Measurements from ENCODE around the gene ANKRD10. TPM values are rescaled to one million over a fixed set of nuclear protein-coding genes. Genes with fewer than 3 reads are reported as not detected.
"Not testable (repeated sequence)": the region's sequence is repeated elsewhere in the genome, so short reads cannot be mapped to it uniquely, and the experiment has no call there.

The ANKRD10 gene
- total RNA-seq, 1 donor from 2014 or later: 132 TPM

DNA sequence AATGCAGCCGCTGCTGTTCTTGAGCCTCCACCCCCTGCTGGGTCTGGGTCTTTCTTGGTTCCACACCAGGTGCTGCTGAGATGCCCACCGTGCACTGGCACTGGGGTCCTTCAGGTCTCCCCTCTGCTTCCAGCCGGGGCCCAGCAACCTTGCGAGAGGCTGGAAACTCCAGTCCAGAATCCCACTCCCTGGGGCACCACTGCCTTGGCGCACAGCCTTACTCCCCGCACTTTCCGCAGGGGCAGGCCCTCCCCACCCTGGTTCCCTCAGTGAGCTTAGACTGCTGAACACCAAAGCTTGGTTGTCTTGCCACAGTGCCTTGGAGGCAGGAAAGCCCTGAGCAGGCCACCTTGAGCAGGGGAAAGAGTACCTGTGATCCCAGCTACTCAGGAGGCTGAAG, 60.0 kb downstream of the ANKRD10 start:
- Histone ChIP-seq H3K9ac (ENCODE audit: low read depth in 1 of 3, low read length in 3 of 3) (no peak overlapping the region), H3K27ac (ENCODE audit: low read depth, low read length) (no peak overlapping the region), H3K27me3 (ENCODE audit: control insufficient read depth in 3 of 3, insufficient read depth in 3 of 3, low read length in 3 of 3) (no peaks in the 10 kb centered on the region), H3K4me3 (ENCODE audit: low read length in 3 of 3) (no peak overlapping the region), H3K36me3 (ENCODE audit: control insufficient read depth in 3 of 3, insufficient read depth in 3 of 3, low read length in 3 of 3) (no peaks in the 10 kb centered on the region), H3K4me1 (ENCODE audit: control insufficient read depth in 3 of 3, insufficient read depth in 3 of 3, low read length in 3 of 3) (peaks cover 0 to 5% (median 4%) of the 10 kb centered on the region in 3 donors), H3K9me3 (ENCODE audit: control insufficient read depth in 3 of 3, low read length in 3 of 3) (no peaks in the 10 kb centered on the region)

GRCh38 chr13:110853235-110853721, 61.6 kb downstream of the ANKRD10 start:
- H3K4me3 ChIP-seq (ENCODE audit: low read length in 3 of 3): no peak overlapping the region
- H3K9ac ChIP-seq (ENCODE audit: low read depth in 1 of 3, low read length in 3 of 3): no peak overlapping the region
- no peaks in the 10 kb centered on the region for H3K27me3 ChIP-seq (ENCODE audit: control insufficient read depth in 3 of 3, insufficient read depth in 3 of 3, low read length in 3 of 3)
- peaks cover 0 to 5% (median 4%) of the 10 kb centered on the region in 3 donors for H3K4me1 ChIP-seq (ENCODE audit: control insufficient read depth in 3 of 3, insufficient read depth in 3 of 3, low read length in 3 of 3)
- H3K9me3 ChIP-seq (ENCODE audit: control insufficient read depth in 3 of 3, low read length in 3 of 3): no peaks in the 10 kb centered on the region
- H3K27ac ChIP-seq (ENCODE audit: low read depth, low read length): no peak overlapping the region
- H3K36me3 ChIP-seq (ENCODE audit: control insufficient read depth in 3 of 3, insufficient read depth in 3 of 3, low read length in 3 of 3): no peaks in the 10 kb centered on the region

- H3K9me3 ChIP-seq (ENCODE audit: control insufficient read depth in 3 of 3, low read length in 3 of 3): no peaks in the 10 kb centered on the region
- peaks cover 0 to 5% (median 4%) of the 10 kb centered on the region in 3 donors for H3K4me1 ChIP-seq (ENCODE audit: control insufficient read depth in 3 of 3, insufficient read depth in 3 of 3, low read length in 3 of 3)
- no peak overlapping the region for H3K9ac ChIP-seq (ENCODE audit: low read depth in 1 of 3, low read length in 3 of 3)
- no peak overlapping the region for H3K27ac ChIP-seq (ENCODE audit: low read depth, low read length)
- H3K27me3 ChIP-seq (ENCODE audit: control insufficient read depth in 3 of 3, insufficient read depth in 3 of 3, low read length in 3 of 3): no peaks in the 10 kb centered on the region
- no peaks in the 10 kb centered on the region for H3K36me3 ChIP-seq (ENCODE audit: control insufficient read depth in 3 of 3, insufficient read depth in 3 of 3, low read length in 3 of 3)
- H3K4me3 ChIP-seq (ENCODE audit: low read length in 3 of 3): no peak overlapping the region
These were observed 64.0 kb downstream of the ANKRD10 start for GRCh38 chr13:110850840-110851239.

- peaks cover 0 to 5% (median 4%) of the 10 kb centered on the region in 3 donors for H3K4me1 ChIP-seq (ENCODE audit: control insufficient read depth in 3 of 3, insufficient read depth in 3 of 3, low read length in 3 of 3)
- H3K36me3 ChIP-seq (ENCODE audit: control insufficient read depth in 3 of 3, insufficient read depth in 3 of 3, low read length in 3 of 3): no peaks in the 10 kb centered on the region
- no peaks in the 10 kb centered on the region for H3K27me3 ChIP-seq (ENCODE audit: control insufficient read depth in 3 of 3, insufficient read depth in 3 of 3, low read length in 3 of 3)
- no peak overlapping the region for H3K4me3 ChIP-seq (ENCODE audit: low read length in 3 of 3)
- no peaks in the 10 kb centered on the region for H3K9me3 ChIP-seq (ENCODE audit: control insufficient read depth in 3 of 3, low read length in 3 of 3)
- H3K9ac ChIP-seq (ENCODE audit: low read depth in 1 of 3, low read length in 3 of 3): no peak overlapping the region
- no peak overlapping the region for H3K27ac ChIP-seq (ENCODE audit: low read depth, low read length)
These were observed 64.9 kb downstream of the ANKRD10 start for GRCh38 chr13:110850006-110850405.

DNA sequence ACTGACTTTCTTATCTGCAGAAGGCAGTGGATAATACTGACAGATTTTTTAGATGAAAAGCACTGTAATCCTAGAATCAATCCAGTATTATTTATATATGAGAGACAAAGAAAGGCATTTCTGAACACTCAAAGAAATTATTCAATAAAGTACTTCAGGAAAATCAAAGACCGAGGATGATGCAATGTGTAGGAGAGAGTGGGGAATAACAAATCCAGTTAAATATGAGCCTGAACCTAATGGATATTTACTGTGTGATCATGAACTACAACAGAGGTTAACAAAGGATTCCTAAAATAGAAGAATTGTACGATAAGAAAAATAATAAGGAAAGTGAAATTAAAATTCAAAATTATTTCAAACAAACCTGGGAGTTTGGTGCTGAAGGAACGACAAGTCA, 69.3 kb downstream of the ANKRD10 start:
- no peaks in the 10 kb centered on the region for H3K36me3 ChIP-seq (ENCODE audit: control insufficient read depth in 3 of 3, insufficient read depth in 3 of 3, low read length in 3 of 3)
- no peaks in the 10 kb centered on the region for H3K27me3 ChIP-seq (ENCODE audit: control insufficient read depth in 3 of 3, insufficient read depth in 3 of 3, low read length in 3 of 3)
- no peaks in the 10 kb centered on the region for H3K9me3 ChIP-seq (ENCODE audit: control insufficient read depth in 3 of 3, low read length in 3 of 3)
- H3K4me3 ChIP-seq (ENCODE audit: low read length in 3 of 3): no peak overlapping the region
- no peaks in the 10 kb centered on the region for H3K4me1 ChIP-seq (ENCODE audit: control insufficient read depth in 3 of 3, insufficient read depth in 3 of 3, low read length in 3 of 3)
- H3K9ac ChIP-seq (ENCODE audit: low read depth in 1 of 3, low read length in 3 of 3): no peak overlapping the region
- no peak overlapping the region for H3K27ac ChIP-seq (ENCODE audit: low read depth, low read length)

DNA sequence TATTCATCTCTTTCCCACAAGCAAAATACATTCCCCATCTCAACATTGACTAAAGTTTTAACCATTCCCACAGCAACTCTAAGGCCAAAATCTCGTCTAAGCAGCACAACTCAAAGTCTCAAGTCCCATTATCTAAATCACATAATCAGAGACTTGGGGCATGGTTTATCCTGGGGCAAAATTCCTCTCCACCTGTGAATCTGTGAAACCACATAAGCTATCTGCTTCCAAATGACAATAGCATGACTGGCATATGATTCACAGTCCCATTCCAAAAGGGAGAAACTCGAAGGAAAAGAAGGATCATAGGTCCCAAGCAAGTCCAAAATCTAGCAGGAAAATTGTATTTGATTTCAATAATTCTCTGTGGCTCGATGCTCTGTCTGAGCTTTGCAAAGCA, 73.0 kb downstream of the ANKRD10 start:
- Histone ChIP-seq H3K4me3 (ENCODE audit: low read length in 3 of 3) (no peak overlapping the region), H3K36me3 (ENCODE audit: control insufficient read depth in 3 of 3, insufficient read depth in 3 of 3, low read length in 3 of 3) (no peaks in the 10 kb centered on the region), H3K27me3 (ENCODE audit: control insufficient read depth in 3 of 3, insufficient read depth in 3 of 3, low read length in 3 of 3) (no peaks in the 10 kb centered on the region), H3K9ac (ENCODE audit: low read depth in 1 of 3, low read length in 3 of 3) (no peak overlapping the region), H3K4me1 (ENCODE audit: control insufficient read depth in 3 of 3, insufficient read depth in 3 of 3, low read length in 3 of 3) (no peaks in the 10 kb centered on the region), H3K27ac (ENCODE audit: low read depth, low read length) (no peak overlapping the region), H3K9me3 (ENCODE audit: control insufficient read depth in 3 of 3, low read length in 3 of 3) (no peaks in the 10 kb centered on the region)

- no peak overlapping the region for H3K4me3 ChIP-seq (ENCODE audit: low read length in 3 of 3)
- no peaks in the 10 kb centered on the region for H3K27me3 ChIP-seq (ENCODE audit: control insufficient read depth in 3 of 3, insufficient read depth in 3 of 3, low read length in 3 of 3)
- no peaks in the 10 kb centered on the region for H3K9me3 ChIP-seq (ENCODE audit: control insufficient read depth in 3 of 3, low read length in 3 of 3)
- no peak overlapping the region for H3K27ac ChIP-seq (ENCODE audit: low read depth, low read length)
- no peaks in the 10 kb centered on the region for H3K4me1 ChIP-seq (ENCODE audit: control insufficient read depth in 3 of 3, insufficient read depth in 3 of 3, low read length in 3 of 3)
- H3K36me3 ChIP-seq (ENCODE audit: control insufficient read depth in 3 of 3, insufficient read depth in 3 of 3, low read length in 3 of 3): no peaks in the 10 kb centered on the region
- H3K9ac ChIP-seq (ENCODE audit: low read depth in 1 of 3, low read length in 3 of 3): no peak overlapping the region
These were observed 73.5 kb downstream of the ANKRD10 start for GRCh38 chr13:110841406-110841805.

GRCh38 chr13:110838867-110839538, 75.9 kb downstream of the ANKRD10 start:
- Histone ChIP-seq H3K4me3 (ENCODE audit: low read length in 3 of 3) (no peak overlapping the region), H3K36me3 (ENCODE audit: control insufficient read depth in 3 of 3, insufficient read depth in 3 of 3, low read length in 3 of 3) (no peaks in the 10 kb centered on the region), H3K9me3 (ENCODE audit: control insufficient read depth in 3 of 3, low read length in 3 of 3) (no peaks in the 10 kb centered on the region), H3K9ac (ENCODE audit: low read depth in 1 of 3, low read length in 3 of 3) (no peak overlapping the region), H3K27me3 (ENCODE audit: control insufficient read depth in 3 of 3, insufficient read depth in 3 of 3, low read length in 3 of 3) (no peaks in the 10 kb centered on the region), H3K4me1 (ENCODE audit: control insufficient read depth in 3 of 3, insufficient read depth in 3 of 3, low read length in 3 of 3) (no peaks in the 10 kb centered on the region), H3K27ac (ENCODE audit: low read depth, low read length) (no peak overlapping the region)

DNA sequence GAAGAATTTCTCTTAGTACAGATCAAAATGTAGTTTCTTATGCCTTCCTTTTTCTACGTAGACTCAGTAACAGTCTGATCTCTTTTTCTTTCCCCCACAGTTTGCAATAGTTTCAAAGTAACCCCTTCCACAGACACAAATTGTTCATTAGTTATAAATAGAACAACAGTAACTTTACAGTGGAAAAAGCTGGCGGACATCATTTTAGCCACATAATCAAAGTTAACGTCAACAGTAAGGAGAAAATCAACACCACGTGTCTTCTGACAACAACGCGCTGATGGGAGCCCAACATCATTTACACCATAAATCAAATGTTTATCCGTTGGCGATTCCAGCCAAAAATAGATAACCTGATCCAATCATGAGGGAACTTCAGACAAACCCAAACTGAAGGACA, 76.8 kb downstream of the ANKRD10 start:
- Histone ChIP-seq H3K9ac (ENCODE audit: low read depth in 1 of 3, low read length in 3 of 3) (no peak overlapping the region), H3K4me3 (ENCODE audit: low read length in 3 of 3) (no peak overlapping the region), H3K27me3 (ENCODE audit: control insufficient read depth in 3 of 3, insufficient read depth in 3 of 3, low read length in 3 of 3) (peaks cover 0 to 1% (median 0%) of the 10 kb centered on the region in 3 donors), H3K27ac (ENCODE audit: low read depth, low read length) (no peak overlapping the region), H3K36me3 (ENCODE audit: control insufficient read depth in 3 of 3, insufficient read depth in 3 of 3, low read length in 3 of 3) (no peaks in the 10 kb centered on the region), H3K9me3 (ENCODE audit: control insufficient read depth in 3 of 3, low read length in 3 of 3) (no peaks in the 10 kb centered on the region), H3K4me1 (ENCODE audit: control insufficient read depth in 3 of 3, insufficient read depth in 3 of 3, low read length in 3 of 3) (no peaks in the 10 kb centered on the region)

DNA sequence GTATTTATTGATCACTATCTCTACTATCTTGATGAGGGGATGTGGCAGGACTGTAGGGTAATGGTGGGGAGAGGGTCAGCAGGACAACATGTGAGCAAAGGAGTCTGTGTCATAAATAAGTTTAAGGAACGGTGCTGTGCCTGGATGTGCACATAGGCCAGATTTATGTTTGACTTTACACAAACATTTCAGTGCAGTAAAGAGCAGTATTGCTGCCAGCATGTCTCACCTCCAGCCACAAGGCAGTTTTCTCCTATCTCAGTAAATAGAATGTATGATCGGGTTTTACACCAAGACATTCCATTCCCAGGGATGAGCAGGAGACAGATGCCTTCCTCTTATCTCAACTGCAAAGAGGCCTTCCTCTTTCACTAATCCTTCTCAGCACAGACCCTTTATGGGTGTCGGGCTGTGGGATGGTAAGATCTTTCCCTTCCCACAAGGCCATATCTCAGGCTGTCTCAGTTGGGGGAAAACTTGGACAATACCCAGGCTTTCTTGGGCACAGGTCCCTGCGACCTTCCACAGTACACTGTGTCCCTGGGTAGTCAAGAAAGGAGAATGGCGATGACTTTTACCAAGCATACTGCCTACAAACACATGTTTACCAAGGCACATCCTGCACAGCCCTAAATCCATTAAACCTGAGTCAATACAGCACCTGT, 77.3 kb downstream of the ANKRD10 start:
- not testable (repeated sequence) for H3K4me3 ChIP-seq (ENCODE audit: low read length in 3 of 3); H3K36me3 ChIP-seq (ENCODE audit: control insufficient read depth in 3 of 3, insufficient read depth in 3 of 3, low read length in 3 of 3); H3K27ac ChIP-seq (ENCODE audit: low read depth, low read length); H3K9me3 ChIP-seq (ENCODE audit: control insufficient read depth in 3 of 3, low read length in 3 of 3); H3K27me3 ChIP-seq (ENCODE audit: control insufficient read depth in 3 of 3, insufficient read depth in 3 of 3, low read length in 3 of 3); H3K4me1 ChIP-seq (ENCODE audit: control insufficient read depth in 3 of 3, insufficient read depth in 3 of 3, low read length in 3 of 3); H3K9ac ChIP-seq (ENCODE audit: low read depth in 1 of 3, low read length in 3 of 3)
